ENCODE data around the gene DIRAS2.

DIRAS2 gene

GRCh38 chr9:90611121-90611520 lies 31.5 kb downstream of the DIRAS2 start:
- TF ChIP-seq SIN3A (IDR thresholded peaks at IDR 0.05; ENCODE audit: borderline replicate concordance, insufficient read depth, low read length) = no peak
- no peak for TF ChIP-seq POLR2AphosphoS5 (IDR thresholded peaks at IDR 0.05; ENCODE audit: low read depth, low read length)
- TF ChIP-seq REST (IDR thresholded peaks at IDR 0.05; ENCODE audit: insufficient read depth in 1 of 2, low read depth in 2 of 2, low read length in 2 of 2) = no peak
- TF ChIP-seq FOXP2 (optimal IDR thresholded peaks at IDR 0.05; ENCODE audit: borderline replicate concordance, extremely low read depth, extremely low read length, insufficient read depth) = no peak
- TF ChIP-seq TAF1 (IDR thresholded peaks at IDR 0.05; ENCODE audit: borderline replicate concordance, insufficient read depth, low read length) = no peak

- TF ChIP-seq POLR2AphosphoS5 (IDR thresholded peaks at IDR 0.05; ENCODE audit: low read depth, low read length) (no peak), REST (IDR thresholded peaks at IDR 0.05; ENCODE audit: insufficient read depth in 1 of 2, low read depth in 2 of 2, low read length in 2 of 2) (no peak), TAF1 (IDR thresholded peaks at IDR 0.05; ENCODE audit: borderline replicate concordance, insufficient read depth, low read length) (no peak), FOXP2 (optimal IDR thresholded peaks at IDR 0.05; ENCODE audit: borderline replicate concordance, extremely low read depth, extremely low read length, insufficient read depth) (no peak)
Measured at GRCh38 chr9:90607701-90608516, 34.7 kb downstream of the DIRAS2 start.

DNA sequence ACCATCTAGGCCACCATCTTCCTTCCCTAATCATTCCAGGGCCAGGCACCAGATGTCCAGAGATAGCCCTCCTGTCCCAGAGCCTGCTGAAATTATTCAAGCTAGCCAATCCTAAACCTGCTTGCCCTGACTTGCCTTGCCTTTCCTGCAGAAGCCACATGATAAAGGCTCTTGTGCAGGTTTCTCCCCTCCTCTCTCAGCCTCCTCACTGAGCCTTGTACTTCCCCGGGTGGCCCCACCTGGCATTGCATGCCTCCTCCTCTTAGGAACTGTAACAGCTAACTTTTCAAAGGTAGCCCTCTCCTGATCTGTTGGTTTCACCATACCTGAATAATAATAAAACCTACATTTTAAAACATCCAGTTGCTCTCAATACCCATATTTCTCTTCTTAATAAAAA lies 42.6 kb downstream of the DIRAS2 start:
- TF ChIP-seq REST (IDR thresholded peaks at IDR 0.05; ENCODE audit: insufficient read depth in 1 of 2, low read depth in 2 of 2, low read length in 2 of 2) (no peak), POLR2AphosphoS5 (IDR thresholded peaks at IDR 0.05; ENCODE audit: low read depth, low read length) (no peak), TAF1 (IDR thresholded peaks at IDR 0.05; ENCODE audit: borderline replicate concordance, insufficient read depth, low read length) (no peak), FOXP2 (optimal IDR thresholded peaks at IDR 0.05; ENCODE audit: borderline replicate concordance, extremely low read depth, extremely low read length, insufficient read depth) (no peak), SIN3A (IDR thresholded peaks at IDR 0.05; ENCODE audit: borderline replicate concordance, insufficient read depth, low read length) (no peak)

DNA sequence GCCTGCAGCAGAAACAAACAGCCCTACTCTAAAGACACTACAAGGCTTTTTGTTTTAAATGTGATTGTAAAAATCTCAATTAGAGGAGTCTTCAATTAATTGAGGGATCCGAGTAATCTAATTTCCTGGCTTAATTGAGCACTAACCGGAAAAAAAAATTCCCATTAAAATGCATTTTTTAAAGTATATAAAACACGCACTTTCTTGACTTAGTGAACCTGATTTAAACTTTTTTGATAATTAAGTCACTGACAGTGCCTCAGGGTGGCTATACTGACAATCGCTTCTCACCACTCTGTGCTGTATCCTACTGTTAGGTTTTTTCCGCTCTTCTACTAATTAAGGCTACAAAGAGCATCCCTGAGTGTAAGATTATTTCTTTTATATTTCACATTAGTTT lies 44.4 kb downstream of the DIRAS2 start:
- no peak for TF ChIP-seq POLR2AphosphoS5 (IDR thresholded peaks at IDR 0.05; ENCODE audit: low read depth, low read length)
- no peak for TF ChIP-seq FOXP2 (optimal IDR thresholded peaks at IDR 0.05; ENCODE audit: borderline replicate concordance, extremely low read depth, extremely low read length, insufficient read depth)
- no peak for TF ChIP-seq SIN3A (IDR thresholded peaks at IDR 0.05; ENCODE audit: borderline replicate concordance, insufficient read depth, low read length)
- TF ChIP-seq TAF1 (IDR thresholded peaks at IDR 0.05; ENCODE audit: borderline replicate concordance, insufficient read depth, low read length) = no peak
- TF ChIP-seq REST (IDR thresholded peaks at IDR 0.05; ENCODE audit: insufficient read depth in 1 of 2, low read depth in 2 of 2, low read length in 2 of 2) = no peak
